ENCODE results near the gene MDFI.

The MDFI gene

DNA sequence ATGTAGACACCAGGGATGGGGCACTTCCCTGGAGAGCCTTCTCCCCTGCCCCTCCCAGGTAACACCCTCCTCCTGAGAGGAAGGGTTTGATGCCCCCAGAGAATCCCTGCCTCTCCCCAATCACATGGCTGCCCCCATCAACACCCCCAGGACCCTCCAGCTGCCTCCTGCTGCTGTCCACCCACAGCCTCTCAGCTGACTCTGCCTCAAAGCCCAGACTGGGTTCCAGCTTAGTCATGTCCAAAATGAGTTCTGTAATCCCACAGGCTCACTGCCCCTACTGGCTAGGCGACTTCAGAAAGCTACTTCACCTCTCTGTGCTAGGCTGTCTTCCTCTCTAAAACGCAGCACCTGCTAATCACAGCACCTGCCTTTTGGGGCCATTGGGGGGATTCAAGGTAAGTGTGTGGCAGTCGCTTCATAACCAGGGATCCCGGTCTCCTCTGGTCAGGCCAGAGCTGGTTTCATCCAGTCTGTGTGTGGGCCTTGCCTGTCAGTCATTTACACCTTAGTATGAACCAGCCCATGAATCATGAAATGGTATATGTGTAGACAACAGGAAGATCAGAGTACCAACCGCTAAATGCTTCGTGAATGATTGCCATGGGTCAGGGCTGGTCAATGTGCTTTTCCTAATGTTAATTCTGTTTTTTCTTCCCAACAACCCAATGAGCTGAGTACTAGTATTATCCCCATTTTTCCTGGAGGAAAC, 56.7 kb downstream of the MDFI start:
- TF ChIP-seq ZNF274 (IDR thresholded peaks at IDR 0.05; ENCODE audit: low read depth, low read length): no peak
- TF ChIP-seq SUZ12 (IDR thresholded peaks at IDR 0.05; ENCODE audit: extremely low read depth, insufficient read depth, insufficient read length): no peak
- no peak for TF ChIP-seq YY1 (IDR thresholded peaks at IDR 0.05; ENCODE audit: insufficient read depth, insufficient read length)
- DNase-seq (ENCODE audit: low read depth, low spot score): no peak
- Histone ChIP-seq H3K9me3 (ENCODE audit: insufficient read depth, low read length) (no peaks in the 10 kb centered on the region), H3K9ac (ENCODE audit: insufficient read length, low read depth) (no peak overlapping the region), H3K4me1 (ENCODE audit: insufficient read depth, insufficient read length) (peaks cover 21% of the 10 kb centered on the region), H3K4me3 (ENCODE audit: insufficient read length, low read depth) (no peak overlapping the region), H3K36me3 (ENCODE audit: insufficient read depth, insufficient read length, low read length) (no peaks in the 10 kb centered on the region), H3K27me3 (ENCODE audit: insufficient read depth, insufficient read length) (no peaks in the 10 kb centered on the region)

DNA sequence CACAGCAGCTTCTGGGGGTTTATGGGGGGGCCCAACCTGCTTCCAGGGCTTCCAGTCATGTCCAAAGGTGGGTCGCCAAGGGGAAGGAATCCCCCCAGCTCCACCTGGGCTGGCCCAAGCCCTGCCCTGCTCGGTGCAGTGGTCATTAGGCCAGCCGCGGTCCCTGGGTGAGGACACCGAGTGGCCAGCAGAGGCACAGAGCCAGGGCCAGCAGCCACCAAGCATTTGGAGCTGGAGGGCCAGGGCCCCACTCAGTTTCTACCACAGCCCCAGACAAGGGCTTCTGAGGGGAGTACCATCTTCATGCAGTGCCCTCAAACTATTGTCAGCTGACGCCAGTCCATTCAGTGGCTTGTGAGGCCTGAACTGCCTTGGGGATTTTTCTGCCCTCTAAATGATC, 57.6 kb downstream of the MDFI start:
- TF ChIP-seq SUZ12 (IDR thresholded peaks at IDR 0.05; ENCODE audit: extremely low read depth, insufficient read depth, insufficient read length) (no peak), ZNF274 (IDR thresholded peaks at IDR 0.05; ENCODE audit: low read depth, low read length) (no peak), YY1 (IDR thresholded peaks at IDR 0.05; ENCODE audit: insufficient read depth, insufficient read length) (no peak)
- no peak overlapping the region for H3K9ac ChIP-seq (ENCODE audit: insufficient read length, low read depth)

DNA sequence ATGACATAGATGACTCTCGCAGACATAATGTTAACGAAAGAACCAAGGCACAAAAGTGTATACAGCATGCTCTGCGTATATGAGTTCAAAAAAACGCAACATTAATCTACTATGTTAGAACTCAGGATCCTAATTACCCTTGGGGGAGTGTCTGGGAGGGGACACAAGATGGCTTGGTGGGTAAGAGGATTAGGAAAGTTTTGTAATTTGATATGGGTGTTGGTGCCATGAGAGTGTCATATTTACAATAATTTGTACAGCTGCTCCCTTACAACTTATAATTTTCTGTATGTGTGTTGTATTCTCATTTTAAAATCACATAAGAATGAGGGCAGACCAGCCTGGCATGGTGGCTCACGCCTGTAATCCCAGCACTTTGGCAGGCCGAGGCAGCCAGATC, 58.5 kb downstream of the MDFI start:
- Histone ChIP-seq H3K9ac (ENCODE audit: insufficient read length, low read depth) (no peak overlapping the region), H3K9me3 (ENCODE audit: insufficient read depth, low read length) (no peaks in the 10 kb centered on the region), H3K4me3 (ENCODE audit: insufficient read length, low read depth) (no peak overlapping the region), H3K27me3 (ENCODE audit: insufficient read depth, insufficient read length) (no peaks in the 10 kb centered on the region), H3K36me3 (ENCODE audit: insufficient read depth, insufficient read length, low read length) (no peaks in the 10 kb centered on the region), H3K4me1 (ENCODE audit: insufficient read depth, insufficient read length) (peaks cover 23% of the 10 kb centered on the region)
- TF ChIP-seq YY1 (IDR thresholded peaks at IDR 0.05; ENCODE audit: insufficient read depth, insufficient read length) (no peak), ZNF274 (IDR thresholded peaks at IDR 0.05; ENCODE audit: low read depth, low read length) (no peak), SUZ12 (IDR thresholded peaks at IDR 0.05; ENCODE audit: extremely low read depth, insufficient read depth, insufficient read length) (no peak)
- DNase-seq (ENCODE audit: low read depth, low spot score): no peak

More for the DNA sequence above, 57.6 kb downstream of the MDFI start:
- Histone ChIP-seq H3K4me3 (ENCODE audit: insufficient read length, low read depth) (no peak overlapping the region), H3K27me3 (ENCODE audit: insufficient read depth, insufficient read length) (no peaks in the 10 kb centered on the region), H3K36me3 (ENCODE audit: insufficient read depth, insufficient read length, low read length) (no peaks in the 10 kb centered on the region), H3K9me3 (ENCODE audit: insufficient read depth, low read length) (no peaks in the 10 kb centered on the region), H3K4me1 (ENCODE audit: insufficient read depth, insufficient read length) (peaks cover 21% of the 10 kb centered on the region)
- DNase-seq (ENCODE audit: low read depth, low spot score): no peak

DNA sequence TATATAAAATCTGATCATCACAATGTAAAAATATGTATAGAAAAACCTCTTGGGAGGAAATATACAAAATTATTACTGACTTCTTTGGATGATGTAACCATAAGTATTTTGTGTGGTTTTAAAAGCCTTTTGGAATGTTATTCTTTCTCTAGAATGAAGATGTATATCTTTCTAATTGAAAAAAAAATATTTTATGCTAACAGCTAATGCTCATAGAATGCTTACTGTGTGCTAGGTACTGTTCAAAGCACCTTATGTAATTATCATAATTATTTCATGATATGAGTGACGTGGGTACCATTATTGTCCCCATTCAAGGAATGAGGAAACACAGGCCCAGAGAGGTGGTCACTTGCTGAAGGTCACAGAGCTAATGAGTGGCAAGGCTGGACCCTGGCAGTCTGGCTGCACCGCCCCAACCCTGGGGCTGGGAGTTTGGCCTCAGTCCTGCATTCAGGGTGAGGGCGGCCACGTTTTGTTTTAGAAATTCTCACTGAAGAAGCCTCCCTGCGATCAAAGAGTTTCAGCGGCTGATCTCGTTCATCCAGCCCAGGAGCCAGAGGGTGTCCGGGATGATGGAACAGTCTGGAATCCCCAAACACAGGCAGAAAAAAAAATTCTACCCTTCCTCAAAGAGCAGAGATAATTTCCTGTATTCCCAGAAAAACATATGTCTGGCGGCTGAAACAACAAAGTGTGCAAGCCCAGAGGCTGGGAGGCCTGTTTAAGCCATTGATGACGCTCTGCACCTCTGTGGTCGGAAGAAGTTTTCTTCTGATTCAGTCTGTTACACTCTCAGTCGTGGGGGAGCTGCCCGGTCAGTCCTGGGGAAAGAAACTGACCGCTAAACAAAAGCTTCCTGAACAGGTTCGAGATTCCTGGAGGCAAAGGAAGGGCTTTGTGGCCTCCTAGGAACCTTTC, 59.9 kb downstream of the MDFI start:
- Histone ChIP-seq H3K9ac (ENCODE audit: insufficient read length, low read depth) (no peak overlapping the region), H3K4me1 (ENCODE audit: insufficient read depth, insufficient read length) (peaks cover 33% of the 10 kb centered on the region), H3K36me3 (ENCODE audit: insufficient read depth, insufficient read length, low read length) (no peaks in the 10 kb centered on the region), H3K27me3 (ENCODE audit: insufficient read depth, insufficient read length) (no peaks in the 10 kb centered on the region), H3K9me3 (ENCODE audit: insufficient read depth, low read length) (no peaks in the 10 kb centered on the region), H3K4me3 (ENCODE audit: insufficient read length, low read depth) (no peak overlapping the region)
- TF ChIP-seq YY1 (IDR thresholded peaks at IDR 0.05; ENCODE audit: insufficient read depth, insufficient read length) (no peak), SUZ12 (IDR thresholded peaks at IDR 0.05; ENCODE audit: extremely low read depth, insufficient read depth, insufficient read length) (no peak), ZNF274 (IDR thresholded peaks at IDR 0.05; ENCODE audit: low read depth, low read length) (no peak)
- no peak for DNase-seq (ENCODE audit: low read depth, low spot score)

DNA sequence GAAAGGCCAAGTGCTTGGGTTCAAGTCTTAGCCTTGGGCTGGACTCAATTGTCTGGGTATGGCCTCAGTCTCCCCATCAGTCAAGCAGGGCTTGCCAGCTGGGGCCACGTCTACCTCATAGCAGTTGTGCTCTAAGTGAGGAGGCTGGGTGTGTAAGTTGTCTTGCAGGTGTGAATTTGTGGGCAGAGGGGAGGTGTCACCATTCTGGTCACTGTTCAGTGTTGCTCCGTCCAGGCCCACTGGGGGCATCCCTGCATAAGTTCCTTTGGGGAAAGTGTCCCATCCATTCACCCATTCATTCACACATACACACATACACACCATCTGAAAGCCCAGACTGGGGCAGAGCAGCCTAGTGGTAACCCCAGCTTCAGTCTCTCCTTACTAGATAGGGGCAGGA, 60.8 kb downstream of the MDFI start:
- Histone ChIP-seq H3K4me1 (ENCODE audit: insufficient read depth, insufficient read length) (peaks cover 36% of the 10 kb centered on the region), H3K9me3 (ENCODE audit: insufficient read depth, low read length) (no peaks in the 10 kb centered on the region), H3K27me3 (ENCODE audit: insufficient read depth, insufficient read length) (no peaks in the 10 kb centered on the region), H3K9ac (ENCODE audit: insufficient read length, low read depth) (peak overlapping the region; percentile 8), H3K36me3 (ENCODE audit: insufficient read depth, insufficient read length, low read length) (no peaks in the 10 kb centered on the region), H3K4me3 (ENCODE audit: insufficient read length, low read depth) (no peak overlapping the region)
- no peak for DNase-seq (ENCODE audit: low read depth, low spot score)
- TF ChIP-seq SUZ12 (IDR thresholded peaks at IDR 0.05; ENCODE audit: extremely low read depth, insufficient read depth, insufficient read length): no peak
- no peak for TF ChIP-seq YY1 (IDR thresholded peaks at IDR 0.05; ENCODE audit: insufficient read depth, insufficient read length)
- no peak for TF ChIP-seq ZNF274 (IDR thresholded peaks at IDR 0.05; ENCODE audit: low read depth, low read length)

DNA sequence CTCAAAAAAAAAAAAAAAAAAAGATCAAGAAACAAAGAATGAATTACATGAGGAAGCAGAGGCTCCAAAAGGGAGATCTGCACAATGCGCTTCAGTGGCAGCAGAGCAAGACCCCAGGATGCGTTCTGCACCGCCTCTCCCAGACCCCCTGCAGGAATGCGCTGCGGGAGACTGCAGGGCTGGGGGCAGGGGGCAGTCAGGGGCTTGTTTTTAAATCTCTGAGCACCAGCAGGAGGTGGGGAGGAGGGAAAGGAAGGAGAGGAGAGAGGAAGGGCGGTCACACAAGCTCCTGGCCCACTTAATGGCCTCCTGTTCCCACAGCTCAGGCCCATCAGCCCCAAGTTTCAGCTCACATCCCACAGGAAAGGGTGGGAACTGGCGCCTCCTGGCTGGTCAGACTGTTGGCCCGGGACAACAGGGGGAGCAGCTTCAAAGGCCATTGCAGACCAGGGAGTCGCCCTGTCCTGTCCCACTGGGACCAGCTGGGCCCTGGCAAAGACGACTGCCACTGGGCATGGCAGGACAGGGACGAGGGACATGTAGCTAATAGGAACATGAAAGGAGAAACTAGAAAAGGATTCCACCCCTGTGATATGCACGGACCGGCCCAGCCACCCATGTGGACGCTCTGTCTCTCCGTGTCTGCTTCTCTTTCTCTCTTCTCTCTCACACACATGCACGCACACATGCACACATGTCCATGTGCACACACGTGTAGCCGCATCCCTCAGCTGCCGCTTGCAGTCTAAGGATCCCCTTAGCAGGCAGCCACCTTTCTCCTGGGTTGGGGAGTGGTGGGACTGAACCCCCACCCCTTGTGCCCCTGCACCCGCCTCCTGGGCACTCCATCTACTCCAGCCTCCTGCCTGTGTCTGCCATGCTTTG, 62.4 kb downstream of the MDFI start:
- peaks cover 38% of the 10 kb centered on the region for H3K4me1 ChIP-seq (ENCODE audit: insufficient read depth, insufficient read length)
- no peaks in the 10 kb centered on the region for H3K9me3 ChIP-seq (ENCODE audit: insufficient read depth, low read length)
- no peak overlapping the region for H3K4me3 ChIP-seq (ENCODE audit: insufficient read length, low read depth)
- no peak for TF ChIP-seq ZNF274 (IDR thresholded peaks at IDR 0.05; ENCODE audit: low read depth, low read length)
- no peak for TF ChIP-seq SUZ12 (IDR thresholded peaks at IDR 0.05; ENCODE audit: extremely low read depth, insufficient read depth, insufficient read length)
- TF ChIP-seq YY1 (IDR thresholded peaks at IDR 0.05; ENCODE audit: insufficient read depth, insufficient read length): no peak
- no peaks in the 10 kb centered on the region for H3K27me3 ChIP-seq (ENCODE audit: insufficient read depth, insufficient read length)
- peak overlapping the region; percentile 36 for H3K9ac ChIP-seq (ENCODE audit: insufficient read length, low read depth)
- H3K36me3 ChIP-seq (ENCODE audit: insufficient read depth, insufficient read length, low read length): no peaks in the 10 kb centered on the region
- DNase-seq (ENCODE audit: low read depth, low spot score): no peak

Measured in NT2/D1 (cell line).